ENCODE data around the gene CCDC7. TPM values are rescaled to one million over a fixed set of nuclear protein-coding genes. Genes with fewer than 3 reads are reported as not detected.
"Not testable (repeated sequence)": the region's sequence is repeated elsewhere in the genome, so short reads cannot be mapped to it uniquely, and the experiment has no call there.

Gene CCDC7
- 19.0 TPM for total RNA-seq
- long read RNA-seq: 0 reads

DNA sequence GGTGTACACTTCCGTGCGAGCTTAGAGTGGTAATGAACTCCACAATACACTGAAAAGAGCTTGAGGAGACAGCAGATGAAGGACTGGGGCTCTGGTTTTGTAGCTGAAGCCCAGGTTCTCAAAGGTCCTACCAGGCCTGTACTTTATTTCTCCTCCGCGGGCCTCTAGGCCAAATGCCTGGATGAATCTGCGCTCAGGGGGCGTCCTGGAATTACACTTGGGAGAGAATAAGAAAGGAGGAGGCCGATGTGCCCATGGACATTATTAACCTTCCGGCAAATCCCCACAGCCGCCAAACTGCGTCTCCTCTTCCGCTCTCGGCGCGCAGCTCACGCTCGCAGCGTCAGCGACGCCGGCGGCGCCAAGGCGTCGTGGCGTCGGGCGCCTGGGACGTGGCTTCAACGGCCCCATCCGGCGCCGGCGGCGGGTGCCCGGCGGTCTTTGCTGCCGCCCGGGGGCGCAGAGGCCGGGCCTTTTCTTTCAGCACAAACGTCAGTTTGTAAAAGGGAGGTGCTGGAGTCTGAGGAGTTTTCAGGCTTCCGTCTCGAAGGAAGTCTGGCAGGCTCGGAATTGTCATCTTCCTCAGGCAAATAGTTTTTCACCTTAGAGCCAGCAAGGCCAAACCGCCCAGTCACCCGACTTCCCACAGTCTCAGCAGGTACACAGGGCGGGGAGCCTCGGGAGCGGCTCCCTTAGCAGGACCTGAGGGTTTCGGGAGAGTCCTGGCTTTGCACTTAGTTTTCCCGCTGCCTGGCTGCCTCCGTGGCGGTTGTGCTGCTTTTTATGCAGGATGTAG is at the start of gene CCDC7:
Gene CCDC7 (plus strand): TSS at position 401 of the 796 bp plus-strand sequence. CDS start 5,503 bp downstream, outside the sequence.
- DNase-seq (peak; percentile 92), ATAC-seq (ENCODE audit: poor library complexity) (peak; percentile 99)
- intact Hi-C loops (cut with DNase I): loop anchor here (2.0 to 10.0 kb wide), 2 partner anchors 71 to 181 kb away; no protein-coding TSS in a partner anchor

DNA sequence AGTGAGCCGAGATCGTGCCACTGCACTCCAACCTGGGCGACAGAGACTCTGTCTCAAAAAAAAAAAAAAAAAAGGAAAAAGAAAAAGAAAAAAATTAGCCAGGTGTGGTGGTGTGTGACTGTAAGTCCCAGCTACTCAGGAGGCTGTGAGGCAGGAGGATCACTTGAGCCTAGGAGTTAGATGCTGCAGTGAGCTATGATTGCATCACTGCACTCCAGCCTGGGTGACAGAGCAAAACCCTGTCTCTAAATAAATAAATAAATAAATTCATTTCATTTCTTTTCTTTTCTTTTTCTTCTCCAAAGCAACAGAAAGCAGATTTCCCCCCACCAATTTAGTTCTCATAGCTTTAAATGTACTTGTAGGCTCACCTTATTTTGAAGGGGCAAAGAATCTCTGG is 48.8 kb upstream of the CCDC7 start:
- intact Hi-C loops (cut with DNase I); DNase-seq; ATAC-seq (ENCODE audit: poor library complexity): not testable (repeated sequence)

DNA sequence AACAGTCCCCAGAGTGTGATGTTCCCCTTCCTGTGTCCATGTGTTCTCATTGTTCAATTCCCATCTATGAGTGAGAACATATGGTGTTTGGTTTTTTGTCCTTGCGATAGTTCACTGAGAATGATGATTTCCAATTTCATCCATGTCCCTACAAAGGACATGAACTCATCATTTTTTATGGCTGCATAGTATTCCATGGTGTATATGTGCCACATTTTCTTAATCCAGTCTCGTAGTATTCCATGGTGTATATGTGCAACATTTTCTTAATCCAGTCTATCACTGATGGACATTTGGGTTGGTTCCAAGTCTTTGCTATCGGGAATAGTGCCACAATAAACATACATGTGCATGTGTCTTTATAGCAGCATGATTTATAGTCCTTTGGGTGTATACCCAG is 46.2 kb upstream of the CCDC7 start:
- DNase-seq; ATAC-seq (ENCODE audit: poor library complexity); intact Hi-C loops (cut with DNase I): not testable (repeated sequence)

DNA sequence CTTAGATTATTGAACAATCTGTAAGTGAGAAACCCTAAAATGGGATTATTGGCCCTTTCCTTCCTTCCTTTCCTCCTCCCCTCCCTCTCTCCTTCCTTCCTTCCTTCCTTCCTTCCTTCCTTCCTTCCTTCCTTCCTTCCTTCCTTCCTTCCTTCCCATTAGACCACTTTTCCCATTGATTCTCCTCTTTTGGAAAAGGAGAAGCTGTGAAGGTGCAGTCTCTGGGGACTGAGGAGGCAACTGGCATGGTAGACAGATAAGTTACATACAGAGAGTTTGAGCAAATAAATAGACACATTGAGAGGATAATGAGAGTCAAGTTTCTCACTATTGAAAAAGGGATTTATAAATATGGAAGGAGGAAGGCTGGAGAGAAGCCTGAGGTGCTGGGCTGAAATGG is 45.0 kb upstream of the CCDC7 start:
- no peak for ATAC-seq (ENCODE audit: poor library complexity)
- DNase-seq: no peak
- intact Hi-C loops (cut with DNase I): no loop called here

DNA sequence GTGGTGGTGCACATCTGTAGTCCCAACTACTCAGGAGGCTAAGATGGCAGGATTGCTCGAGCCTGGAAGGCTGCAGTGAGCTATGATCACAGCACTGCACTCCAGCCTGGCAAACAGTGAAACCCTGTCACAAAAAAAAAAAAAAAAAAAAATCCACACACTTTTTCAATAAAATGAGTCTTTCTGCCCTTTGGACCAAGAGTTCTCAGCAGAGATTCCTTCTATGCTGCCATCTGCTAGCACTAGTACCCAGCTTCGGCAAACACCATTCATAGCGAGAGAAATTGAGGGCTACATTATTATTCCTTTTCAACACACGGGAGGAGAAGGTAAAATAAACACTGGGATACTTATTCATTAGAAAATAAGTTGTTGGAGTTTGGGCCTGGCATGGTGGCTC is 43.4 kb upstream of the CCDC7 start:
- intact Hi-C loops (cut with DNase I): no loop called here
- DNase-seq: no peak
- ATAC-seq (ENCODE audit: poor library complexity): no peak

DNA sequence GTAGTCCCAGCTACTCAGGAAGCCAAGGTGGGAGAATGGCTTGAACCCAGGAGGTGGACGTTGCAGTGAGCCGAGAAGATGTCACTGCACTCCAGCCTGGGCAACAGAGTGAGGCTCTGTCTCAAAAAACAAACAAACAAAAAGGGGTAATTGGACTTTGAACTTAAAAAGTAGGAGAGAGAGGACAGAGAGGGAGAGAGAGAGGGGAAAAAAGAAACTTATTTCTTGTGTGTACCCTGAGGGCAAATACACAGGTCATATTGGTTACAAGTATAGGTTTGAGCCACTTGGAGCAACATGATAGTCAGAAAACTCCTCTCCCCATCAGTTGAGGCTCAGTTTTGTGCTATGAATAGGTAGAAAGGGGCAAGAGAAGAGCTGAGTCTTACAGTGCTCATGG is 42.8 kb upstream of the CCDC7 start:
- DNase-seq: no peak
- ATAC-seq (ENCODE audit: poor library complexity): no peak
- intact Hi-C loops (cut with DNase I): no loop called here

DNA sequence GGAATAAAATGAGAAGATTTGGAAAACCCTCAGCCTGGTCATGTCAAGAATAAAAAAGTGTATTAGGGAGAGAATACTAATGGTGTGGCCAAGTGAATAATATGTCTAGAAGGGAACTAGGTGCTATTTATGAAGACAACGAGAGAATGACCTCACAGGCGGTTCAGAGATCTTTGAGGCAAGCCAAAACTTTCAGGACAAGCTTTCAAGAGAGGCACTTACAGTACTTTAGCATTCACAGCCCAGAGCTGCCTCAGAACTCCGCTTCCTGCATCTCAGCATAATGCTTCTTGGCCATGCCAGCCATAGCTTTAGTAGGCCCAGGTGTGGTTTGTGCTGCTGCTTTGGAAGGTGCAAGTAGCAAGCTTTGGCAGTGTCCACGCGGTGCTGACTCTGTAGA is 37.2 kb upstream of the CCDC7 start:
- intact Hi-C loops (cut with DNase I): no loop called here
- DNase-seq (no peak), ATAC-seq (ENCODE audit: poor library complexity) (peak; percentile 82)

DNA sequence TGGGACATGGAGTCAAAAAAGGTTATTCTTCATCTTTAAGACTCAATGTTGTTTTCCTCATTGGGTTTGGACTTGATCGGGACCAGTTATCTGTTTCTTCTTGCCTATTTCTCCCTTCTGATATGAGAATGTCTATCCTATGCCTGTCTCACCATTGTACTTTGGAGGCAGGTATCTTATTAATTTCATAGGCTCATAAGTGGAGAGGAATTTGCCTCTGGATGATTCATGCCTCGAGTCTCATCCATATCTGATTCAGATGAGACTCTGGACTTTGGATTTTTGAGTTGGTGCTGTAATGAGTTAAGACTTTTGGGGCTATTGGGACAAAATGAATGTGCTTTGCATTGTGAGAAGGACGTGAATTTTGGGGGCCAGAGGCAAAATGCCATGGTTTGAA is 36.2 kb upstream of the CCDC7 start:
- intact Hi-C loops (cut with DNase I): no loop called here
- DNase-seq (no peak), ATAC-seq (ENCODE audit: poor library complexity) (no peak)

DNA sequence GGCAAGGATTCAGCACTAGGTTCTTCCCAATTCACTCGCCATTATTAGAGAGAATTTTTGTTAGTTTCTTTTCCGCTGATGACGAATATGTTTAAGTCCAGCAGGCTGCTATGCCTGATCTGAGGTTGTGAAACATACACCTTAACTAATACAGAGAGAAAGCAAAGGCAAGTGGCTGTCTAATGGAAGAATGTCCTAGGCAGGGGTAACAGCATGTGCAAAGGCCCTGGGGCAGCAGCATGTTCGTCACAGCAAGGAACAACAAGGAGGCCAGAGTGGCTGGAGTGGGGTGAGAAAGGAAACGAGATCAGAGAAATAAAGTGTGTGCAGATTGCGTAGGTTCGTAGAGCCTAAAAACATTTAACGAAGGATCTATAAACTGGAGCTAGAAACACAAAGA is 35.4 kb upstream of the CCDC7 start:
- ATAC-seq (ENCODE audit: poor library complexity) (no peak), DNase-seq (no peak)
- intact Hi-C loops (cut with DNase I): no loop called here

DNA sequence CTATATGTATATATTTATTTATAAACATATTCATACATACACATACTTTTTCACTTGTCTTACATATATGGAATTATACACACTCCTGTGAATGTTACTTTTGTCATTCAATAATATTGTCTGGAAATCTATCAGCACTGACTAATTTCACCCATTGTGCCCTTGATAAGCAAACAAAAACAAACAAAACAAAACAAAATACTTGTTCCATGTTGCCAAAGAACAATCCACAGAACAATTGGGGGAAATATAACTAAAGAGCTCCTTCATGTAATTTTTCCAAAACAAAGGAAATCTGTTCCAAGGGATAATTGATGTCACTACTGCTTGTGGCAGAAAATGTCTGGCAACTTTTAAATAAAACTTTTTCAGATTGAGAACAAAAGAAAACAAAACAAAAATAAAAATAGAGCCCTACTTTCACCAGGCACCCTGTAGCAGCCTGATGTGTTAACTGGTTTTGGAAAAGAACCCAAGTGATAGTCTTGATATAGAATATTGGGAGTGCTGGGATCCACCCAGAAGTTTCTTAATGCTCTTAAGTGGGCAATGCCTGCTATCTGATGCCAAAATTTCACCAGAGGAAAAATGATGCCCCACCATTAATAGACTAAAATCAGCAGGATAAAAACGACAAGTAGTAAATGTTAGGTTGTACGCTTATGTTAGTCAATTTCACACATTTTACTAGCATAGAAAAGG is 34.0 kb upstream of the CCDC7 start:
- intact Hi-C loops (cut with DNase I): no loop called here
- no peak for ATAC-seq (ENCODE audit: poor library complexity)
- DNase-seq: no peak

DNA sequence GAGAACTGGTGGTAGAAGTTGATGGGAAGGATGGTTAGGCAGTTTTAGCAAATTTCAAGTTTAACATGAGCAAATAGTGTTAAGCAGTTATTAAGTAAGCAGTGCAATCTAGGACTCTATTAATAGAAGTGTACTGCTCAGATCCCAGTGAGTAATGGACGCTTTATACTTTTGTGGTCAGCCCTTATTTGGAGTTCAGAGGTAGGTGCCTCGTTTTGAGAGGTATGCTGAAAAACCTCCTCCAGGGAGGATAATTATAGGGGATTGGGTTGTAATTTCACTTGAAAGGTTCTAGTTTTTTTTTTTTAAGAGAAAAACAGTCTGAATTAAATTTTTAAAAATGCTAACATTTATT is 33.5 kb upstream of the CCDC7 start:
- intact Hi-C loops (cut with DNase I): no loop called here
- peak; percentile 83 for ATAC-seq (ENCODE audit: poor library complexity)
- no peak for DNase-seq

DNA sequence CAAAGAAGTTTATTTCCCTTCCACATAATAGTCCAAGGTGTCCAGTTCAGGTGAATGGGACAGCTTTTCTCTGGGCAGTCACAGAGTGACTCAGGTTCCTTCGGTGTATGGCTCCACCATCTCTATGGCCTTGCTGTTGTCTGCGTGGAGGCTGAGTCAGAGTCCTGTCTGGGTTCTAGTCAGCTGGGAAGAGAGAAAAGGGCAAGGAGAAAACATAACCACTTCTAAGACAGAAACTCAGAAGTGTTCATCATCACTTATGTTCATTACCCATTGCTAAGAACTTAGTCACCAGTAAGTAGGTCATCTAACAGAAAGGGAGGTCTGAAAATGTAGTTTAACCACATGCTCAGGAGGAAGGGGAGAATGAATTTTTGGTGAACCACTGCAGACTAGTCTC is 32.4 kb upstream of the CCDC7 start:
- intact Hi-C loops (cut with DNase I): no loop called here
- DNase-seq (no peak), ATAC-seq (ENCODE audit: poor library complexity) (no peak)

DNA sequence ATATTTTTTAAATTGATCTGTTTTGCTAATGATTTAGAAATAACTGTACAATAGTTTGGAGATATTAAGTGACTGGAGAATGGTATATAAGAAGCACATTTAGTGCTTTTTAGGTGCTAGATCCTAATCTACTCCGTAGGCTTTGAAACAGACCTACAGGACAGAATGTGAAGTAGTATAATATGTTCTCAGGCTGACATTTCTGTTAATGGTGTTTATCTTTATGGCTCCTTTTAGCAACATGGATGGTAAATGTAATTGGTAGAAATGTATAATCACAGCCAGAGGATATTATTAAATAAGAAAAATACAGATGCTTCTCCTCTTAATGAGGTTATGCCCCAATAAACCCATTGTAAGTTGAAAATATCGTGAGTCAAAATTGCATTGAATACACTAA is 30.6 kb upstream of the CCDC7 start:
- intact Hi-C loops (cut with DNase I): no loop called here
- no peak for DNase-seq
- no peak for ATAC-seq (ENCODE audit: poor library complexity)

DNA sequence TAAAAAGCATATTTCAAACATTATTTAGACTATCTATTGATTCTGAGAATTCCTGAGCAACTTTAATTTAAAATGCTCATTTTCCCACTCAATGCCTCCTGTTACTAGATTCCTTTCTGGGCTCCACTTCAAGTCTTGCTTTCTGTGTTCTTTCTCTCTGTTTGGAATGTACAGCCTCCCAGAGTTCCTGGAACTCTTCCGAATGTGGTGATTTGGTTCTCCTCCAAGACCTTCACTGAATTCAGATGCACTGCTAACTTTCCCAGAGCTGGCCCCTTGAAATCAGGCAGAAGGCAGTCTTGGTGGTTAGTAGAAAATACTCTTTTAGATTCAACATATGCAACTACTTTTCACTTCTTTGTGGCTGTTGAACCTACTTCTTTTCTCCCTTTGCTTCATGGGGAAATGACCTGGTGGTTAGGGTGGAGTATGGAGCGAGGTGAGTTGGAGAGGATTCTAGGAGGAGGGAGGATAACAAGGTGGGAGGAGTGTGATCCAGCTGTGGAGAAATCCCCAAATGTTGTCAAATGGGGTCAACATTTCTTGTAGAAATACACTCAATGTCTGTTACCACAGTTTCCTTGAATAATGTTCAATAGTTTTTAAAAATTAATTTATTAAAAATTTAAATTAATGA is 27.9 kb upstream of the CCDC7 start:
- DNase-seq (no peak), ATAC-seq (ENCODE audit: poor library complexity) (peak; percentile 90)
- intact Hi-C loops (cut with DNase I): no loop called here

DNA sequence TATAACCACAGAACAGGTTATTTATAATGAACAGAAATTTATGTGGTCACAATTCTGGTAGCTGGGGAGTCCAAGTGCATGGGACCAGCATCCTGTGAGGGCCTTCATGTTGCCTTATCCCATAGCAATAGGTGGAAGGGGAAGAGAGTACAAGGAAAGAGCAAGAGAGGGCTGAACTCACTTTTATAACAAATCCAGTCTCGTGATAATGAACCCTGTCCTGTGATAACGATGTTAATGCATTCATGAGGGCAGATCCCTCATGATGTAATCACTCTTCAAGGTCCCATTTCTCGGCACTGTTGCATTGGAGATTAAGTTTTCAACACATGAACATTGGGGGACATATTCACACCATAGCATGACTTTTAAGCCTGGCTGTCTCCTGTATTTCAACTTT is 27.4 kb upstream of the CCDC7 start:
- DNase-seq (no peak), ATAC-seq (ENCODE audit: poor library complexity) (peak; percentile 18)
- intact Hi-C loops (cut with DNase I): no loop called here

DNA sequence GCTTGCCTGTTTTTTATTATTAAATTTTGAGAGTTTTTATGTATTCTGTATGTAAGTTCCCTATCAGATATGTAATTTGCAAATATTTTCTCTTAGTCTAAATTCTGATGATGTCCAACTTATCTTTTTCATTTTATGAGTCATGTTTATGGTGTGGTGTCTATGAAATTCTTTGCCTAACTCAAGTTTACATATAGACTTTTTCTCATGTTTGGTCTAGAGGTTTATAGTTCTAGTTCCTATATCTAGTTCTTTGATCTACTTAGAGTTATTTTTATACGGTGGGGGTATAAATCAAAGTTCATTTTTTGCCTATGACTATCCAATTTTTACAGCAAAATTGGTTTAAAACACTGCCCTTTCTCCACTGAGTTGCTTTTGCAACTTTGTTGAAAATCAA is 26.3 kb upstream of the CCDC7 start:
- DNase-seq (no peak), ATAC-seq (ENCODE audit: poor library complexity) (no peak)
- intact Hi-C loops (cut with DNase I): no loop called here

DNA sequence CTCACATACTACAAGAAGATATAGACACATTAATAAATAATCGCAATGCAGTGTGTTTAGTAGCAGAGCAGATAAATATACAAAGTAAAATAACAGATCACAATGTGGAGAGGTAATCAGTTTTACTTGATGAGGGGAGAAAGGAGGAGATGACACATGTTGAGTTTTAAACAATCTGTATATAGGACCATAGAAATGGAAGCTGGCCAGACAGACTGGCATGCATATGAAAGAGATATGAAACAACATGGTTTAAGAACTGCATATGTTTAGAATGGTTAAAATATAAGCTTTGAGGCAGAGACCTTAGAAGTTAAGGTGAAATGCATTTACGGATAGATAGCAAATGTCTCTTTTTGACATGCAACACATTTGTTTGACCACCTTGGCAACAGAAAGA is 19.8 kb upstream of the CCDC7 start:
- intact Hi-C loops (cut with DNase I): no loop called here
- DNase-seq (no peak), ATAC-seq (ENCODE audit: poor library complexity) (no peak)

DNA sequence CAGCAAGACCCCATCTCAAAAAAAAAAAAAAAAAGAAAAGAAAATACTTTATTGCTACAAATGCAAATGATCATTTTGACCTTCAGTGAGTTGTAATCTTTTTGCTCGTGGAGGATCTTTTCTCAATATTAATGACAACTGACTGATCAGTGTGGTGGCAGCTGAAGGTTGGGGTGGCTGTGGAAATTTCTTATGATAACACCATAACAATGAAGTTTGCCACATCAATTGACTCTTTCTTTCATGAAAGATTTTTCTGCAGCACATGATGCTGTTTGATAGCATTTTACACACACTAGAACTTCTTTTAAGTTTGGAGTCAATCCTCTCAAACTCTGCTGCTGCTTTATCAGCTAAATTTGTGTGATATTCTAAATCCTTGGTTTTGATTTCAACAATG is 12.4 kb upstream of the CCDC7 start:
- no peak for DNase-seq
- intact Hi-C loops (cut with DNase I): no loop called here
- no peak for ATAC-seq (ENCODE audit: poor library complexity)

DNA sequence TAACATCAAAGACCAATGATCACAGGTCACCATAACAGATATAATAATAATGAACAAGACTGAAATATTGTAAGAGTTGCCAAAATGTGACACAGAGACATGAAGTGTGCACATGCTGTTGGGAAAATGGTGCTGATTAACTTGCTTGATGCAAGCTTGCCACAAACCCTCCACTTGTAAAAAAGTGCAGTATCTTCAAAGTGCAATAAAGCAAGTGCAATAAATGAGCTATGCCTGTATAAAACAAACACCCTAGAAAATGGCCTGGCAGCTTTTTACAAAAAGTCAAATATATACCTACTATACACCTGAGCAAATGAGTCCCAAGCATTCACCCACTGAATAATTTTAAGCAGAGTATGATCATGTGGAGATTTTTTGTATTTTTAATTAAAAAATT is 9.7 kb upstream of the CCDC7 start:
- intact Hi-C loops (cut with DNase I): no loop called here
- no peak for DNase-seq
- ATAC-seq (ENCODE audit: poor library complexity): no peak

DNA sequence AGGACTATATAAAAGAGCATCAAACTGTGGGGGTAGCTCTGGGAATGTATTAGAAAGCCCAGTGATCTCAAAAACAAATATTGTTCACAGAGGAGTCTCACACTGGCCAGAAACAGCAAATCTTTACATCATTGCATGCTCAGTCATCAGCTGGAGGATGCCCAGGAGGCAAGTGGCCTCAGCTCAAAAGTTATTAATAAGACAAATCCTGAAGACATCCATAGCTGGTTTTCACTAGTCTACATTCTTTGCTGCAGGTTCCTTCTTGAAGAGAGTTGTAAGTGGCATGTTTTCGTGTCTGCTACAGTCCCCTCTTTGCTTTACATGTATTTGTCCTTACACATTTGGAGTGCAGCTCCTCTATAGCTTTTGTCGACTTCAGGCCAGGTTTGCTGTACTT is 8.6 kb upstream of the CCDC7 start:
- DNase-seq (no peak), ATAC-seq (ENCODE audit: poor library complexity) (no peak)
- intact Hi-C loops (cut with DNase I): no loop called here
